Upper lobe of right lung (tissue), 1 donor: ENCODE measurements around the gene NFE2L1. TPM values are rescaled to one million over a fixed set of nuclear protein-coding genes. Genes with fewer than 3 reads are reported as not detected.

Experiments
- ATAC-seq: fragments of 200-7000 bp; cut with Tn5 transposase; one replicate; pipeline ENCODE4 v1.9.1; 2020; ENCODE audit warnings: mild to moderate bottlenecking, moderate library complexity
- DNase-seq: peaks from one replicate; pipeline ENCODE4 v3.0.0-alpha.2; 2020
- H3K27ac ChIP-seq: fragments of 200-600 bp; one replicate; pipeline ENCODE4 v1.8.0; 2022
- H3K27me3 ChIP-seq: fragments of 200-600 bp; one replicate; pipeline ENCODE4 v1.8.0; 2022; ENCODE audit warnings: mild to moderate bottlenecking
- H3K36me3 ChIP-seq: fragments of 200-600 bp; one replicate; pipeline ENCODE4 v1.8.0; 2022
- H3K4me1 ChIP-seq: fragments of 200-600 bp; one replicate; pipeline ENCODE4 v1.8.0; 2022
- H3K4me3 ChIP-seq: fragments of 200-600 bp; one replicate; pipeline ENCODE4 v1.8.0; 2022; ENCODE audit warnings: mild to moderate bottlenecking
- H3K9me3 ChIP-seq: fragments of 200-600 bp; one replicate; pipeline ENCODE4 v1.8.0; 2022
- CTCF ChIP-seq: fragments of 200-600 bp; IDR thresholded peaks from one replicate; pipeline ENCODE4 v1.8.0; 2022; ENCODE audit warnings: antibody characterized with exemption
- intact Hi-C: fragments of 100-400 bp; cut with DNase I; formaldehyde crosslinking; loops from one replicate; pipeline ENCODE4 v1.11.0; 2022
- total RNA-seq: library from RNA; stranded (reverse); fragmentation: NEBNext Ultra II Directional; extraction: Animal tissue kit (Norgen Biotek cat#: 25700); gene quantifications from one replicate; pipeline ENCODE4 v1.2.1, GENCODE V29; 2021
- donor health status: DM: no; HTN: yes; CAD: no; lungs with severe emphysema.

The NFE2L1 gene
- total RNA-seq, 1 donor from 2014 or later = 201 TPM

- peak overlapping the region; percentile 72 for H3K27ac ChIP-seq
- intact Hi-C loops = loop anchor here (5.0 kb wide), 1 partner anchor 46 kb away; no protein-coding TSS in a partner anchor
- TF ChIP-seq CTCF = no peak
These were observed 22.2 kb upstream of the NFE2L1 start for GRCh38 chr17:48025904-48026501.

GRCh38 chr17:48026502-48027321 lies 21.4 kb upstream of the NFE2L1 start:
- Histone ChIP-seq H3K4me1 (peaks cover 36% of the 10 kb centered on the region), H3K27me3 (no peaks in the 10 kb centered on the region), H3K27ac (no peak overlapping the region), H3K4me3 (no peak overlapping the region), H3K36me3 (no peaks in the 10 kb centered on the region), H3K9me3 (no peaks in the 10 kb centered on the region)
- intact Hi-C loops = loop anchor here (5.0 kb wide), 1 partner anchor 46 kb away; no protein-coding TSS in a partner anchor
- peak; percentile 60 for ATAC-seq
- peak; percentile 92 for DNase-seq
- peak; percentile 84 for TF ChIP-seq CTCF

More at GRCh38 chr17:48025904-48026501, 22.2 kb upstream of the NFE2L1 start:
- H3K4me1 ChIP-seq = peaks cover 36% of the 10 kb centered on the region
- no peaks in the 10 kb centered on the region for H3K27me3 ChIP-seq
- peak overlapping the region; percentile 54 for H3K4me3 ChIP-seq
- H3K36me3 ChIP-seq = no peaks in the 10 kb centered on the region
- DNase-seq (no peak), ATAC-seq (no peak)
- no peaks in the 10 kb centered on the region for H3K9me3 ChIP-seq

- DNase-seq (no peak), ATAC-seq (no peak)
- H3K4me3 ChIP-seq = no peak overlapping the region
- intact Hi-C loops = loop anchor here (5.0 kb wide), 1 partner anchor 45 kb away; no protein-coding TSS in a partner anchor
- no peaks in the 10 kb centered on the region for H3K9me3 ChIP-seq
- H3K27me3 ChIP-seq = no peaks in the 10 kb centered on the region
- no peak for TF ChIP-seq CTCF
- H3K36me3 ChIP-seq = no peaks in the 10 kb centered on the region
- peaks cover 36% of the 10 kb centered on the region for H3K4me1 ChIP-seq
- no peak overlapping the region for H3K27ac ChIP-seq
These were observed 20.7 kb upstream of the NFE2L1 start for GRCh38 chr17:48027322-48027981.

GRCh38 chr17:48028736-48029135 lies 19.4 kb upstream of the NFE2L1 start:
- H3K27ac ChIP-seq = no peak overlapping the region
- no peaks in the 10 kb centered on the region for H3K9me3 ChIP-seq
- no peak overlapping the region for H3K4me3 ChIP-seq
- TF ChIP-seq CTCF = no peak
- DNase-seq (no peak), ATAC-seq (no peak)
- peaks cover 26% of the 10 kb centered on the region for H3K4me1 ChIP-seq
- no peaks in the 10 kb centered on the region for H3K27me3 ChIP-seq
- H3K36me3 ChIP-seq = no peaks in the 10 kb centered on the region
- intact Hi-C loops = loop anchor here (5.0 kb wide), 1 partner anchor 44 kb away; no protein-coding TSS in a partner anchor

GRCh38 chr17:48030531-48030930 lies 17.6 kb upstream of the NFE2L1 start:
- no peak overlapping the region for H3K4me3 ChIP-seq
- TF ChIP-seq CTCF = no peak
- no peak overlapping the region for H3K27ac ChIP-seq
- peaks cover 16% of the 10 kb centered on the region for H3K4me1 ChIP-seq
- DNase-seq (no peak), ATAC-seq (no peak)
- no peaks in the 10 kb centered on the region for H3K9me3 ChIP-seq
- no peaks in the 10 kb centered on the region for H3K27me3 ChIP-seq
- intact Hi-C loops = no loop called here
- H3K36me3 ChIP-seq = no peaks in the 10 kb centered on the region
